K562 (cell line): Measurements from ENCODE around the gene SOX18.

Source experiments
- CTCF ChIP-seq, 3 experiments: IDR thresholded peaks in 2 of 3; conservative IDR thresholded peaks in 1 of 3; 2 replicates each; pipeline ENCODE4 v1.5.1; 2011 to 2012; ENCODE audit warnings: low read length in 3 of 3, mild to moderate bottlenecking in 3 of 3, control low read depth in 2 of 3, improper control_type of control experiment in 1 of 3, inconsistent platforms in 1 of 3, low read depth in 1 of 3, mixed read lengths in 1 of 3, moderate library complexity in 1 of 3; ENCODE audit not compliant: insufficient read depth in 2 of 3
- HNRNPL ChIP-seq: fragments of 200-400 bp; formaldehyde crosslinking; IDR thresholded peaks from 2 replicates; pipeline ENCODE4 v1.6.1; 2017; ENCODE audit warnings: low read depth, mild to moderate bottlenecking, low read length
- KAT2B ChIP-seq: IDR thresholded peaks from one replicate; pipeline ENCODE4 v1.6.1; 2012; ENCODE audit warnings: low read depth, mild to moderate bottlenecking, control low read depth, inconsistent platforms, low read length, moderate library complexity
- ZBTB1 ChIP-seq: sonication (generic); formaldehyde crosslinking; IDR thresholded peaks from 2 replicates; pipeline ENCODE4 v1.8.1; 2023; ENCODE audit warnings: missing genetic modification reagents, low read depth, mild to moderate bottlenecking, borderline replicate concordance
- ZBTB7A ChIP-seq: IDR thresholded peaks from 2 replicates; pipeline ENCODE4 v1.6.1; 2011; ENCODE audit warnings: low read depth, mild to moderate bottlenecking, low read length, moderate library complexity, borderline replicate concordance; ENCODE audit not compliant: control insufficient read depth
- ZNF165 ChIP-seq: fragments of 250-450 bp; sonication (Bioruptor Pico); IDR thresholded peaks from 2 replicates; pipeline ENCODE4 v1.4.0; 2020; ENCODE audit warnings: borderline replicate concordance

GRCh38 chr20:64076061-64076997 is 26.9 kb upstream of the SOX18 start:
- TF ChIP-seq ZNF165 (CRISPR knock-in tag) (no peak), CTCF (IDR thresholded peaks at IDR 0.05 in 2 of 3, conservative IDR thresholded peaks at IDR 0.05 in 1 of 3; ENCODE audit: insufficient read depth in 2 of 3, low read depth in 1 of 3, low read length in 3 of 3) (no peak), ZBTB1 (no peak), ZBTB7A (no peak), KAT2B (no peak), HNRNPL (no peak)
